OCI-LY3 (cell line): Measurements from ENCODE around the gene TMEM255B.

Source experiments
- CTCF ChIP-seq: fragments of 200-600, 300-600 bp; sonication (generic); IDR thresholded peaks from 2 replicates; pipeline ENCODE4 v1.5.1; 2014; ENCODE audit warnings: antibody characterized with exemption, low read length, low read depth
- EZH2phosphoT487 ChIP-seq: fragments of 200-600 bp; shearing (Covaris generic); IDR thresholded peaks from 2 replicates; pipeline ENCODE4 v1.6.1; 2018; ENCODE audit warnings: antibody characterized with exemption, mixed run types, low read depth

GRCh38 chr13:113753171-113753570, 5.9 kb upstream of the TMEM255B start:
- TF ChIP-seq CTCF (no peak), EZH2phosphoT487 (no peak)
